B cell (primary cell): Measurements from ENCODE around the gene ZC3H12C. TPM values are rescaled to one million over a fixed set of nuclear protein-coding genes. Genes with fewer than 3 reads are reported as not detected.

Experiments used
- ATAC-seq: fragments of 200-7000 bp; cut with Tn5 transposase; one replicate; pipeline ENCODE4 v1.10.0; 2021; ENCODE audit warnings: low read depth, mild to moderate bottlenecking, moderate number of reproducible peaks, moderate library complexity
- CTCF ChIA-PET: fragments of 350-600 bp; sonication (Branson Sonifier 250); formaldehyde crosslinking; loops from one replicate; lab custom pipeline; 2021; ENCODE audit warnings: antibody characterized with exemption, inconsistent platforms; lab: Charles Lee
- POLR2A ChIA-PET: fragments of 350-600 bp; sonication (Branson Sonifier 250); formaldehyde crosslinking; loops from one replicate; lab custom pipeline; 2021; ENCODE audit warnings: antibody characterized with exemption; lab: Charles Lee
- DNase-seq: peaks from one replicate; pipeline ENCODE4 v3.0.0; 2013
- H2AFZ ChIP-seq: 2 replicates; pipeline ENCODE4 v1.6.1; 2012; ENCODE audit warnings: mild to moderate bottlenecking, low read depth, low read length; ENCODE audit not compliant: insufficient read depth, poor library complexity, severe bottlenecking
- H3K27ac ChIP-seq, 2 donors: 1 replicate in 1 of 2; 2 replicates in 1 of 2; pipeline ENCODE4 v1.5.1; 2012 to 2013; ENCODE audit warnings: low read length in 2 of 2, mild to moderate bottlenecking in 2 of 2, moderate library complexity in 1 of 2
- H3K27me3 ChIP-seq, 4 experiments: fragments of 200-600 bp in 1 of 4; sonication (generic) in 1 of 4; replicated peaks in 1 of 4; 1 replicate in 2 of 4; 2 replicates in 2 of 4; pipeline versions ENCODE4 v1.6.1 to v1.7.0; 2013 to 2016; ENCODE audit warnings: low read length in 3 of 4, mild to moderate bottlenecking in 2 of 4, mixed read lengths in 1 of 4, moderate library complexity in 1 of 4; ENCODE audit not compliant: insufficient read depth in 4 of 4, control insufficient read depth in 3 of 4; ENCODE audit errors: control extremely low read depth in 1 of 4
- H3K36me3 ChIP-seq, 2 experiments: replicated peaks in 1 of 2; 1 replicate in 1 of 2; 2 replicates in 1 of 2; pipeline versions ENCODE4 v1.6.1 to v1.7.1; 2013; ENCODE audit warnings: low read length in 1 of 2; ENCODE audit not compliant: insufficient read depth in 2 of 2, control insufficient read depth in 1 of 2; ENCODE audit errors: control extremely low read depth in 1 of 2, extremely low read depth in 1 of 2
- H3K4me1 ChIP-seq, 2 donors: fragments of 200-600 bp in 1 of 2; sonication (generic) in 1 of 2; 1 replicate in 1 of 2; 2 replicates in 1 of 2; pipeline versions ENCODE4 v1.5.1 to v1.6.1; 2013 to 2017; ENCODE audit warnings: low read length in 2 of 2; ENCODE audit not compliant: control insufficient read depth in 2 of 2, insufficient read depth in 2 of 2
- H3K4me2 ChIP-seq: replicated peaks from 2 replicates; pipeline ENCODE3; 2012; ENCODE audit warnings: mild to moderate bottlenecking, low read depth, low read length; ENCODE audit not compliant: poor library complexity, severe bottlenecking
- H3K4me3 ChIP-seq, 5 experiments: fragments of 200-600 bp in 1 of 5; sonication (generic) in 1 of 5; 1 replicate in 3 of 5; 2 replicates in 2 of 5; pipeline versions ENCODE4 v1.5.1 to v1.7.0; 2011 to 2016; ENCODE audit warnings: low read length in 4 of 5, mild to moderate bottlenecking in 4 of 5, low read depth in 2 of 5, control low read depth in 1 of 5, moderate library complexity in 1 of 5; ENCODE audit not compliant: insufficient read depth in 1 of 5; ENCODE audit errors: control extremely low read depth in 1 of 5, extremely low read depth in 1 of 5
- H3K79me2 ChIP-seq: fragments of 200-600 bp; sonication (generic); one replicate; pipeline ENCODE4 v1.6.0; 2016; ENCODE audit warnings: low read length; ENCODE audit not compliant: control insufficient read depth, insufficient read depth
- H3K9ac ChIP-seq: fragments of 200-600 bp; sonication (generic); 2 replicates; pipeline ENCODE4 v1.6.1; 2017; ENCODE audit warnings: mild to moderate bottlenecking, low read length, moderate library complexity
- H3K9me3 ChIP-seq, 3 donors: one replicate each; pipeline versions ENCODE4 v1.6.1 to v1.7.1; 2013; ENCODE audit warnings: low read length in 2 of 3; ENCODE audit not compliant: control insufficient read depth in 2 of 3, insufficient read depth in 1 of 3; ENCODE audit errors: control extremely low read depth in 1 of 3
- H4K20me1 ChIP-seq: 2 replicates; pipeline ENCODE4 v1.6.0; 2012; ENCODE audit warnings: mild to moderate bottlenecking, low read length; ENCODE audit not compliant: insufficient read depth, control insufficient read depth, poor library complexity, severe bottlenecking
- H3K27ac Mint-ChIP-seq: one replicate; pipeline ENCODE4 v1.8.0; 2021; ENCODE audit warnings: mixed read lengths
- H3K27me3 Mint-ChIP-seq: one replicate; pipeline ENCODE4 v1.8.0; 2021; ENCODE audit warnings: mixed read lengths
- H3K4me1 Mint-ChIP-seq: one replicate; pipeline ENCODE4 v1.8.0; 2021; ENCODE audit warnings: mixed read lengths
- H3K4me3 Mint-ChIP-seq: one replicate; pipeline ENCODE4 v1.8.0; 2021; ENCODE audit warnings: mixed read lengths
- H3K9me3 Mint-ChIP-seq: one replicate; pipeline ENCODE4 v1.8.0; 2022; ENCODE audit warnings: mixed read lengths; ENCODE audit not compliant: insufficient read depth
- CTCF ChIP-seq: fragments of 200-600 bp; IDR thresholded peaks from one replicate; pipeline ENCODE4 v1.8.0; 2022; ENCODE audit warnings: antibody characterized with exemption, mild to moderate bottlenecking
- EZH2 ChIP-seq: IDR thresholded peaks from 2 replicates; pipeline ENCODE4 v1.6.1; 2012; ENCODE audit warnings: borderline replicate concordance, low read depth, mild to moderate bottlenecking, moderate library complexity, low read length; ENCODE audit not compliant: insufficient read depth, poor library complexity, severe bottlenecking
- WGBS: methylation state at CpG from one replicate; pipeline ENCODE4 v1.1.5; 2013; ENCODE audit warnings: missing lambda C conversion rate; ENCODE audit not compliant: insufficient coverage; 5-methylcytosine and 5-hydroxymethylcytosine counted together
- intact Hi-C: fragments of 100-400 bp; cut with micrococcal nuclease; formaldehyde crosslinking; loops from one replicate; pipeline ENCODE4 v1.10.0; 2022
- polyA plus RNA-seq: library from polyadenylated mRNA; depleted of rRNA; stranded (reverse); fragments of >200 nt; gene quantifications from 2 replicates; pipeline ENCODE4 v1.2.3, GENCODE V29; 2012
- total RNA-seq, 2 donors: library from RNA; stranded (reverse); fragments of 120-200 nt in 1 of 2; gene quantifications; 1 replicate in 1 of 2; 2 replicates in 1 of 2; pipeline versions ENCODE4 v1.2.3 to v1.2.4, GENCODE V29; 2013 to 2022

Gene ZC3H12C
- total and polyA plus RNA-seq, 2 donors (not counting 1 experiment from before 2014, with no cell fraction given), result 0.01 to 0.10 TPM

- Mint-ChIP-seq H3K4me1 (no peaks in the 10 kb centered on the region), H3K27me3 (peaks cover 38% of the 10 kb centered on the region), H3K4me3 (no peak overlapping the region), H3K9me3 (no peaks in the 10 kb centered on the region), H3K27ac (no peak overlapping the region)
- Histone ChIP-seq H3K4me3 (no peak overlapping the region), H4K20me1 (no peaks in the 10 kb centered on the region), H3K9me3 (no peaks in the 10 kb centered on the region), H3K4me2 (no peak overlapping the region), H3K9ac (no peak overlapping the region), H3K4me1 (no peaks in the 10 kb centered on the region), H3K27me3 (peaks cover 0 to 16% (median 11%) of the 10 kb centered on the region in 4 experiments), H2AFZ (no peak overlapping the region), H3K79me2 (no peaks in the 10 kb centered on the region), H3K27ac (no peak overlapping the region), H3K36me3 (no peaks in the 10 kb centered on the region)
- 100% methylated on average over 1 of the region's 4 CpGs for WGBS
- ATAC-seq (no peak), DNase-seq (no peak)
- intact Hi-C loops, result no loop called here
- ChIA-PET CTCF (interaction anchor here (0.8 to 7.2 kb wide), 11 partner anchors 8 to 1083 kb away, joined by 3 to 172 read pairs (median 4); partner anchors contain the start of gene FDX1), POLR2A (no interaction called here)
- TF ChIP-seq EZH2, result no peak
- no peak for TF ChIP-seq CTCF
These were observed 106.2 kb downstream of the ZC3H12C start for GRCh38 chr11:110199184-110199981.

- intact Hi-C loops, result loop anchor here (5.0 kb wide), 1 partner anchor 253 kb away; no protein-coding TSS in a partner anchor
- TF ChIP-seq EZH2 (no peak), CTCF (no peak)
- Histone ChIP-seq H3K4me3 (no peak overlapping the region), H4K20me1 (no peaks in the 10 kb centered on the region), H3K9ac (no peak overlapping the region), H3K4me1 (no peaks in the 10 kb centered on the region), H2AFZ (no peak overlapping the region), H3K27ac (no peak overlapping the region), H3K4me2 (no peak overlapping the region), H3K9me3 (no peaks in the 10 kb centered on the region), H3K79me2 (no peaks in the 10 kb centered on the region), H3K27me3 (peaks cover 0 to 15% (median 10%) of the 10 kb centered on the region in 4 experiments), H3K36me3 (no peaks in the 10 kb centered on the region)
- no peak overlapping the region for H3K27ac Mint-ChIP-seq
- H3K4me3 Mint-ChIP-seq, result no peak overlapping the region
- DNase-seq, result no peak
- no peaks in the 10 kb centered on the region for H3K9me3 Mint-ChIP-seq
- 81% methylated on average over 4 of the region's 6 CpGs for WGBS
- peaks cover 32% of the 10 kb centered on the region for H3K27me3 Mint-ChIP-seq
- no peaks in the 10 kb centered on the region for H3K4me1 Mint-ChIP-seq
- CTCF ChIA-PET, result interaction anchor here (0.7 to 7.2 kb wide), 25 partner anchors 8 to 1247 kb away, joined by 3 to 172 read pairs (median 6); partner anchors contain the start of gene FDX1
- POLR2A ChIA-PET, result no interaction called here
- no peak for ATAC-seq
These were observed 107.0 kb downstream of the ZC3H12C start for GRCh38 chr11:110200241-110200640.
